Progenitor cell of endocrine pancreas (in vitro differentiated cells): ENCODE results near the gene TRIM7. TPM values are rescaled to one million over a fixed set of nuclear protein-coding genes. Genes with fewer than 3 reads are reported as not detected.

Source experiments
- DNase-seq: peaks from one replicate; pipeline ENCODE4 v3.0.0; 2021; ENCODE audit warnings: low spot score; ENCODE audit not compliant: unreplicated experiment
- H3K27ac Mint-ChIP-seq: 2 replicates; pipeline ENCODE4 v1.8.0; 2021; ENCODE audit warnings: mild to moderate bottlenecking, moderate library complexity, mixed read lengths
- H3K27me3 Mint-ChIP-seq: 2 replicates; pipeline ENCODE4 v1.8.0; 2021; ENCODE audit warnings: mixed read lengths
- H3K36me3 Mint-ChIP-seq: 2 replicates; pipeline ENCODE4 v1.8.0; 2022; ENCODE audit warnings: mixed read lengths; ENCODE audit not compliant: insufficient read depth
- H3K4me1 Mint-ChIP-seq: 2 replicates; pipeline ENCODE4 v1.8.0; 2021; ENCODE audit warnings: low read depth, mixed read lengths
- H3K4me3 Mint-ChIP-seq: 2 replicates; pipeline ENCODE4 v1.8.0; 2021; ENCODE audit warnings: low read depth, mild to moderate bottlenecking, moderate library complexity, mixed read lengths
- H3K9me3 Mint-ChIP-seq: 2 replicates; pipeline ENCODE4 v1.8.0; 2021; ENCODE audit warnings: low read depth, mixed read lengths
- total RNA-seq: library from RNA; stranded (reverse); gene quantifications from 2 replicates; pipeline ENCODE4 v1.2.1, GENCODE V29; 2021
- TF ChIP-seq, protein P1 (sequence below): fragments of 200-600 bp; sonication (generic); IDR thresholded peaks from one replicate; pipeline ENCODE4 v1.5.0; 2021; ENCODE audit warnings: antibody characterized with exemption, mild to moderate bottlenecking; ENCODE audit not compliant: unreplicated experiment

TRIM7 gene
- total RNA-seq, 1 donor from 2014 or later, result not detected

GRCh38 chr5:181200816-181201215 is 4.2 kb downstream of the TRIM7 start:
- TF ChIP-seq, protein P1, sequence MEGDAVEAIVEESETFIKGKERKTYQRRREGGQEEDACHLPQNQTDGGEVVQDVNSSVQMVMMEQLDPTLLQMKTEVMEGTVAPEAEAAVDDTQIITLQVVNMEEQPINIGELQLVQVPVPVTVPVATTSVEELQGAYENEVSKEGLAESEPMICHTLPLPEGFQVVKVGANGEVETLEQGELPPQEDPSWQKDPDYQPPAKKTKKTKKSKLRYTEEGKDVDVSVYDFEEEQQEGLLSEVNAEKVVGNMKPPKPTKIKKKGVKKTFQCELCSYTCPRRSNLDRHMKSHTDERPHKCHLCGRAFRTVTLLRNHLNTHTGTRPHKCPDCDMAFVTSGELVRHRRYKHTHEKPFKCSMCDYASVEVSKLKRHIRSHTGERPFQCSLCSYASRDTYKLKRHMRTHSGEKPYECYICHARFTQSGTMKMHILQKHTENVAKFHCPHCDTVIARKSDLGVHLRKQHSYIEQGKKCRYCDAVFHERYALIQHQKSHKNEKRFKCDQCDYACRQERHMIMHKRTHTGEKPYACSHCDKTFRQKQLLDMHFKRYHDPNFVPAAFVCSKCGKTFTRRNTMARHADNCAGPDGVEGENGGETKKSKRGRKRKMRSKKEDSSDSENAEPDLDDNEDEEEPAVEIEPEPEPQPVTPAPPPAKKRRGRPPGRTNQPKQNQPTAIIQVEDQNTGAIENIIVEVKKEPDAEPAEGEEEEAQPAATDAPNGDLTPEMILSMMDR, result no peak
- no peak for DNase-seq
- Mint-ChIP-seq H3K4me1 (peaks cover 5% of the 10 kb centered on the region), H3K27me3 (peaks cover 69% of the 10 kb centered on the region), H3K9me3 (no peaks in the 10 kb centered on the region), H3K4me3 (no peak overlapping the region), H3K36me3 (no peaks in the 10 kb centered on the region), H3K27ac (no peak overlapping the region)

DNA sequence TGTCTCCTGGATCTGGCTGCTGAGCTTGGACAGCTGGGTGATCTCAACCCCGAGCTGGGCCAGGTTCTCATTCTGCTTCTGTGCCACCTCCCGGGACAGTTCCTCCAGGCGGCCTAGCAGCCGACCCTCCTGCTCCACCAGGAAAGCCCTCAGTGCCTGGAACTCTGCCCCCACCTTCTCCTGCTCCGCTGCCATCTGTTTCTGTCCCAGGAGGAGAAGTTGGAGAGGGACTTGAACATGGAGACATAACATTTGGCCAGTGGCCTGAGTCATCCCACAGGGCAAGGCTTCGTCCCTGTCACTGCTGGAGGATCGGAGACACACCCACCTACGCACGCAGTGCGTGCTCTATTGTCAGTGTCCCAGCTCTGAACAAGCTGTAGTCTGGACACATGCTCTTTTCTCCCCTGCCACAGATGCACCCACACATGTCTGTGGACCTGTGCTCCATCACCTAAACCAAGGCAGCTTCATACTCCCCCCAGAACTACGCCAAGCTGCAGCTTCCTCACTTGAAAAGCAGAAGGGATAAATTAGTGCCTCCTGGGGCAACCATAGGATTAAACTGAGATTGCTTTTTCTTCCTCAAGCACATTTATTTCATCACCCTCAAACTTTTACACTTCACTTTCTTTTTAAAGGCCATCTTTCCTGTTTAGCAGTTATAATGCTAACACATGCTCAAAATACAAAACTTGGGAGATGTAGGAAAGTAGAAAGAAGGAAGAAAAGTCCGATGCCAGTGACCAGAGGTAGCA is 4.9 kb downstream of the TRIM7 start:
- H3K27me3 Mint-ChIP-seq, result peaks cover 64% of the 10 kb centered on the region
- TF ChIP-seq, protein P1, result no peak

DNA sequence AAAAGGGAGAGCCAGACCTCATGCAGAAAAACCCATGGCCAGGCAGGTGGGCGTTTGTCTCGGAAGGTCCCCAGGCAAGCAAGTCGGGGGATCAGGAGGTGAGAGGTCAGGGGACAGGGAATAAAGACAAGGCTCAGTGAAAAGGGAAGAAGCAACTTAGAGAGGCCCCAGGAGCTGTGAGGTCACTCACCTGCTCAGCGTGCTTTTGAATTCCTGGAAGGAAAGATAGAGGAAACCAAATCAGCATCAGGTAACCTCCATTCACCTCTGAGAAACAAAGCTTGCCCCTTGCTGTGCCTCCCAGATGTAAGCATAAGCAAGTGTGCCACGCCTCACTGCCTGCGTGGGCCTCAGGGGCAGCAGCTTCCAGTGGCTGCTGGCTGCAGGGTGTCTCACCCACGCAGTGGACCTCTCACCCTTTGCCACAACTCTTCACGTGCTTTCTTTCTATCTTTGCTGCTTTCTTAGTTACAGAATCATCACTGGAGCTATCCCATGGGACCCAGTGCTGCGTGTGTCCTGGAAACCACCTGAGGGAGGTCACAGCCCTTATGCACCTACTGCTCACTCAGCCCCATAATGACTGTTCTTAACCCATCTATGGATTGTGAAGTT is 6.0 kb downstream of the TRIM7 start:
- DNase-seq, result no peak
- TF ChIP-seq, protein P1, result no peak
- Mint-ChIP-seq H3K9me3 (no peaks in the 10 kb centered on the region), H3K4me3 (no peak overlapping the region), H3K36me3 (no peaks in the 10 kb centered on the region), H3K4me1 (no peaks in the 10 kb centered on the region), H3K27me3 (peaks cover 59% of the 10 kb centered on the region), H3K27ac (peak overlapping the region; percentile 31)

More for the DNA sequence above, 4.9 kb downstream of the TRIM7 start:
- Mint-ChIP-seq H3K36me3 (no peaks in the 10 kb centered on the region), H3K9me3 (no peaks in the 10 kb centered on the region), H3K4me3 (no peak overlapping the region), H3K27ac (no peak overlapping the region), H3K4me1 (peaks cover 1% of the 10 kb centered on the region)
- no peak for DNase-seq

DNA sequence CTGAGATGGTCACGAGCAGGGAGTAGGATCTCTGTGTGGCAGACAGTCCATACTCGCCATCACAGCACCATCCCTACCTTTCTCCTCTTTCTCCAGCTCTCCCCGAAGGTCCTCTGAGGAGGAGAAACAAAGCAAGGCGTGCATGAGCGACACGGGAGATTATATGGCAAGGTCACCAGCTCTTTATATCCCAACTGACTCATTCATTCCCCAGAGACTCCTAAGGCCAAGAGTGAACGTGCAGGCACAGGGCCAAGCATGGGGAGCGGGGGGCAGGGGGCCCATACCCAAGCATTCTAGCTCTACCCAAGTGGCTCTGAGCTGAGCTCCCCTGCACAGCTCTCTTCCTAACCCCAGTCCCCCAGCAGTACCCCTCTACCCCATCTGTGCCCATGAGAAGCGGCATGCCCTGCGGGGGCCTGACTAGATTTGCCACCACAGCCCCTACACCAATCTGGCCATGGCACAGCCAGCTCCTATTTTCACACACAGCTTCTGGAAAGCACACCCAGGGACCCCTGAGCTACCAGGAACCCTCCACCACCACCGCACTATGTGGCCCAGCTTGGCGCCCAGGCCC is 6.8 kb downstream of the TRIM7 start:
- Mint-ChIP-seq H3K36me3 (no peaks in the 10 kb centered on the region), H3K4me3 (no peak overlapping the region), H3K27me3 (peaks cover 54% of the 10 kb centered on the region), H3K4me1 (no peaks in the 10 kb centered on the region), H3K9me3 (no peaks in the 10 kb centered on the region), H3K27ac (no peak overlapping the region)
- no peak for DNase-seq
- TF ChIP-seq, protein P1, result no peak

DNA sequence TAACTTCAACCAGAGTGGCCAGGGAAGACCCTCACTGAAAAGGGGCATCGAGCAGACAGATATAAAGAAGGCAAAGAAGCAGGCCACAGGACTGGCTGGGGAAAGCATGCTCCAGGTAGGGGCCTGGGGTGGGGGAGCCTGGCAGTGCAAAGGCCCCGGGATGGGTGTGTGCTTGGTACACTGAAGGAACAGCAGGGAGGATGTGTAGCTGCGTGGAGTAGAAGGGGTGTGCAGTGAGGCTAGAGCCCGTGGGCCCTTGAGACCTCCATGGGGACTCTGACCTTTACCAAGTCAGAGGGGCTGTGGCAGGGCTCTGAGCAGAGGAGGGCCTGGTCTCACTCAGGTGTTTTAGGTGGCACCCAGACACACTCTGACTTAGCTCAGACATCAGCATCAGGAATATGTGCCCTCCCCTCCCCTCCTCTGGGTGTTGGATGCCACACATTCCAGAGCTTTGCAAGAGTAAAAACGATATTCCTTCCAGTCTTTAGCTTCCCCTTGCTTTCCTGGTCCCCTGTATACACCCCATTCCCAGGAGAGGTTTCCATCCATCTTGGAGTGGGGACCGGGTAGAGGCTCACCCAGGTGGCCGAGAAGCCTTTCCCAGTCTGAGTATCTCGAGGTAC is 7.6 kb downstream of the TRIM7 start:
- H3K4me3 Mint-ChIP-seq, result no peak overlapping the region
- H3K36me3 Mint-ChIP-seq, result no peaks in the 10 kb centered on the region
- TF ChIP-seq, protein P1, result no peak
- no peaks in the 10 kb centered on the region for H3K9me3 Mint-ChIP-seq
- H3K4me1 Mint-ChIP-seq, result no peaks in the 10 kb centered on the region
- DNase-seq, result no peak
- peaks cover 48% of the 10 kb centered on the region for H3K27me3 Mint-ChIP-seq
- H3K27ac Mint-ChIP-seq, result no peak overlapping the region
